Left lung (tissue), 10 donors: Measurements from ENCODE around the gene LIG4. TPM values are rescaled to one million over a fixed set of nuclear protein-coding genes. Genes with fewer than 3 reads are reported as not detected.
A peak's percentile ranks its signal among the peaks of the same experiment; 100 is the strongest.

Experiments
- ATAC-seq: fragments of 200-7000 bp; cut with Tn5 transposase; one replicate; pipeline ENCODE4 v1.9.1; 2020; ENCODE audit warnings: moderate library complexity
- DNase-seq, 4 donors: peaks; one replicate each; pipeline ENCODE4 v3.0.0-alpha.2; 2013 to 2020
- H3K27ac ChIP-seq, 2 donors: fragments of 200-600 bp; sonication (generic) in 1 of 2; one replicate each; pipeline versions ENCODE4 v1.5.0 to v1.8.0; 2020 to 2021
- H3K27me3 ChIP-seq, 2 donors: fragments of 200-600 bp; sonication (generic) in 1 of 2; one replicate each; pipeline versions ENCODE4 v1.5.0 to v1.8.0; 2020 to 2021
- H3K36me3 ChIP-seq, 2 donors: fragments of 200-600 bp; sonication (generic) in 1 of 2; one replicate each; pipeline versions ENCODE4 v1.5.0 to v1.8.0; 2020 to 2021
- H3K4me1 ChIP-seq, 2 donors: fragments of 200-600 bp; one replicate each; pipeline ENCODE4 v1.8.0; 2021
- H3K4me3 ChIP-seq, 2 donors: fragments of 200-600 bp; sonication (generic) in 1 of 2; one replicate each; pipeline versions ENCODE4 v1.5.0 to v1.8.0; 2020 to 2021; ENCODE audit warnings: mild to moderate bottlenecking in 1 of 2
- H3K9me3 ChIP-seq, 2 donors: fragments of 200-600 bp; sonication (generic) in 1 of 2; one replicate each; pipeline versions ENCODE4 v1.5.0 to v1.8.0; 2020 to 2021
- CTCF ChIP-seq, 2 donors: fragments of 200-600 bp; sonication (generic) in 1 of 2; IDR thresholded peaks; one replicate each; pipeline versions ENCODE4 v1.5.0 to v1.8.0; 2021; ENCODE audit warnings: antibody characterized with exemption in 2 of 2
- intact Hi-C, 2 donors: fragments of 100-400 bp; cut with DNase I; formaldehyde crosslinking; loops; one replicate each; pipeline versions ENCODE4 v1.11.2 to v1.14.2; 2022
- polyA plus RNA-seq, 6 donors: library from polyadenylated mRNA; unstranded; fragments of 120-200 nt; gene quantifications; one replicate each; pipeline ENCODE4 v1.2.1, GENCODE V29; 2013; ENCODE audit not compliant: insufficient read length in 6 of 6
- total RNA-seq, 2 donors: library from RNA; stranded (reverse); fragmentation: NEBNext Ultra II Directional; extraction: Animal tissue kit (Norgen Biotek cat#: 25700); gene quantifications; one replicate each; pipeline ENCODE4 v1.2.1, GENCODE V29; 2021
- donor health status: DM: no; HTN: yes; CAD: no.
- donor health status: DM: no; HTN: no; CAD: no.

Gene LIG4
- total and polyA plus RNA-seq, 8 donors = 10.7 to 14.1 (median 13.0) TPM

GRCh38 chr13:108213946-108214345 is 1.4 kb downstream of the LIG4 start:
- no peaks in the 10 kb centered on the region for H3K27me3 ChIP-seq
- intact Hi-C loops = no loop called here
- no peak for TF ChIP-seq CTCF (IDR thresholded peaks at IDR 0.05)
- H3K4me1 ChIP-seq = peaks cover 0 to 38% of the 10 kb centered on the region in 2 donors
- DNase-seq (no peak), ATAC-seq (peak; percentile 22)
- peak overlapping the region; percentile 66 to 69 for H3K27ac ChIP-seq
- peaks cover 0 to 2% of the 10 kb centered on the region in 2 donors for H3K9me3 ChIP-seq
- peaks cover 0 to 20% of the 10 kb centered on the region in 2 donors for H3K36me3 ChIP-seq
- H3K4me3 ChIP-seq = peak overlapping the region; percentile 16 to 43

- DNase-seq = no peak
- no peak for ATAC-seq
- TF ChIP-seq CTCF (IDR thresholded peaks at IDR 0.05) = no peak
These were observed 2.5 kb downstream of the LIG4 start for GRCh38 chr13:108212886-108213285.

GRCh38 chr13:108210551-108210950 is 4.8 kb downstream of the LIG4 start:
- no peak for TF ChIP-seq CTCF (IDR thresholded peaks at IDR 0.05)
- no peak for DNase-seq
- ATAC-seq = no peak
- no peaks in the 10 kb centered on the region for H3K27me3 ChIP-seq
- H3K9me3 ChIP-seq = peaks cover 0 to 4% of the 10 kb centered on the region in 2 donors
- H3K27ac ChIP-seq = no peak overlapping the region
- H3K36me3 ChIP-seq = peaks cover 0 to 20% of the 10 kb centered on the region in 2 donors
- intact Hi-C loops = no loop called here
- H3K4me1 ChIP-seq = peaks cover 0 to 15% of the 10 kb centered on the region in 2 donors
- no peak overlapping the region for H3K4me3 ChIP-seq

More at GRCh38 chr13:108212886-108213285, 2.5 kb downstream of the LIG4 start:
- H3K27me3 ChIP-seq = no peaks in the 10 kb centered on the region
- peaks cover 0 to 38% of the 10 kb centered on the region in 2 donors for H3K4me1 ChIP-seq
- peaks cover 0 to 20% of the 10 kb centered on the region in 2 donors for H3K36me3 ChIP-seq
- H3K27ac ChIP-seq = no peak overlapping the region
- H3K9me3 ChIP-seq = peaks cover 0 to 4% of the 10 kb centered on the region in 2 donors
- intact Hi-C loops = no loop called here
- H3K4me3 ChIP-seq = no peak overlapping the region

- DNase-seq (no peak), ATAC-seq (peak; percentile 35)
- Histone ChIP-seq H3K9me3 (peaks cover 0 to 3% of the 10 kb centered on the region in 2 donors), H3K4me3 (no peak overlapping the region), H3K4me1 (no peaks in the 10 kb centered on the region), H3K27me3 (no peaks in the 10 kb centered on the region), H3K36me3 (no peaks in the 10 kb centered on the region), H3K27ac (no peak overlapping the region)
- TF ChIP-seq CTCF (IDR thresholded peaks at IDR 0.05) = no peak
- intact Hi-C loops = no loop called here
These were observed 14.4 kb downstream of the LIG4 start for GRCh38 chr13:108200781-108201398.

- H3K27me3 ChIP-seq = no peaks in the 10 kb centered on the region
- DNase-seq (peak in 1 of 4 donors; percentile 41), ATAC-seq (no peak)
- intact Hi-C loops = no loop called here
- TF ChIP-seq CTCF (IDR thresholded peaks at IDR 0.05) = no peak
- no peak overlapping the region for H3K4me3 ChIP-seq
- no peak overlapping the region for H3K27ac ChIP-seq
- peaks cover 0 to 23% of the 10 kb centered on the region in 2 donors for H3K9me3 ChIP-seq
- H3K36me3 ChIP-seq = no peaks in the 10 kb centered on the region
- no peaks in the 10 kb centered on the region for H3K4me1 ChIP-seq
These were observed 19.5 kb downstream of the LIG4 start for GRCh38 chr13:108195861-108196260.
